ENCODE data around the gene COQ7.

The COQ7 gene

DNA sequence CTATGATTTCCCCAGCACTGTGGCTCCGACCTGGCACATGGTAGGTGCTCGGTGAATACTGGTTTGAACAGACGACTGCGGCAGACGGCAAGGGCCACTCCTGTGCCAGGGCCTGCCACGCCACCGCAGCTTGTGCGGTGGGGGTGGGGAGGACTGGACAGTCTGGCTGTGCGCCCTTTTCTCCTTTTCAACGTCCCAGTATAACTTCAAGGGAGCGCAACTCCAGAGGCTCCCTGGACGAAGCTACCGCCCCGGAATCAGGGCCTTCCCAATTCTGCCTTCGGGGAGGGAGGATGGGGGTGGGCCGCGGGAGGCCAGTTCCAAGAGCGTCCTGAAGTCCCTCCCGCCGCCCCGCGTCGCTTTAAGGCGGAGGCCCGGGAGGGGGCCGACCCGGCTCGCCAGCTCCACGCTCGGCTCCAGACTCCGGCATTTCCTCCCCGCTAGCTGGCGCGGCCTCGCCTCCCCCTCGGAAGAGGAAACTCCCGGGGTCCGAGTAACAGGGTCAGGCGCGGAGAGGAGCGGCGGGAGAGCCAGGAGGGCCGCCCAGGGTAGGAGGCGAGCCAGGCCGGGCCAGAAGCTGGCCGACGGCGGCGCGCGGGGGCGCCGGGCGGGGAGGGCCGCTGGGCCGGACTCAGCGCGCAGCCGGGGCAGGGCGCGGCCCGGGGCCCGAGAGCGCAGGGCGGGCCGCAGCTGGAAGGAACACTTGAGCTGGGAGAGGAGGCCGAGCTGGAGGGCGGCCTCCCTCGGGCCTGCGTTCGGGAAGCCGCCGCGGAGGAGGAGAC, 46.4 kb downstream of the COQ7 start, which contains the start of gene ITPRIPL2:
Gene ITPRIPL2 (plus strand): TSS at position 388 of the 782 bp plus-strand sequence. CDS start 498 bp downstream, outside the sequence.
- no peak for DNase-seq

DNA sequence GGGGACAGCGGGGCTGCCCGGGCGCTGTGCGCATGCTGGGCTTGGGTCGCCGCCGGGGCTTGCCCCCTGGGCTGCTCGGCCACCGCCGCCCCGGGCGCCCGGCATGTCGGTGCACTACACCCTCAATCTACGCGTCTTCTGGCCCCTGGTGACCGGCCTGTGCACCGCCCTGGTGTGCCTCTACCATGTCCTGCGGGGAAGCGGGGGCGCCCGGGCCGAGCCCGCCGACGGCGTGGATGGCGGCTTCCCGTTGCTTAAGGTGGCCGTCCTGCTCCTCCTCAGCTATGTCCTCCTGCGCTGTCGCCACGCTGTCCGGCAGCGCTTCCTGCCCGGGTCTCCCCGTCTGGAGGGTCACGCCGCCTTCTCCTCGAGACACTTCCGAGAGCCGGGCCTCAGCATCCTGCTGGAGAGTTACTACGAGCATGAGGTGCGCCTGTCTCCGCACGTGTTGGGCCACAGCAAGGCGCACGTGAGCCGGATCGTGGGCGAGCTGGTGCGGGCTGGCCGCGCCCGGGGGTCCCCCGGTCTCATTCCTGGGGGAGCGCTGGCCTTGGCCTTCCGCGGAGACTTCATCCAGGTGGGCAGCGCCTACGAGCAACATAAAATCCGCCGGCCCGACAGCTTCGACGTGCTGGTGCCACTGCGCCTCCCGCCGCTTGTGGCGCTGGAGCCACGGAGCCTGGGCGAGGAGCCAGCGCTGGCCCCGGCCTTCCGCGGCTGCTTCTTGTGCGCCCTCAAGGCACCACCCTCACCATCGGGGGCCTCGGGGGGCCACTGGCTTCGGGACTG, 47.1 kb downstream of the COQ7 start:
- no peak for DNase-seq

DNA sequence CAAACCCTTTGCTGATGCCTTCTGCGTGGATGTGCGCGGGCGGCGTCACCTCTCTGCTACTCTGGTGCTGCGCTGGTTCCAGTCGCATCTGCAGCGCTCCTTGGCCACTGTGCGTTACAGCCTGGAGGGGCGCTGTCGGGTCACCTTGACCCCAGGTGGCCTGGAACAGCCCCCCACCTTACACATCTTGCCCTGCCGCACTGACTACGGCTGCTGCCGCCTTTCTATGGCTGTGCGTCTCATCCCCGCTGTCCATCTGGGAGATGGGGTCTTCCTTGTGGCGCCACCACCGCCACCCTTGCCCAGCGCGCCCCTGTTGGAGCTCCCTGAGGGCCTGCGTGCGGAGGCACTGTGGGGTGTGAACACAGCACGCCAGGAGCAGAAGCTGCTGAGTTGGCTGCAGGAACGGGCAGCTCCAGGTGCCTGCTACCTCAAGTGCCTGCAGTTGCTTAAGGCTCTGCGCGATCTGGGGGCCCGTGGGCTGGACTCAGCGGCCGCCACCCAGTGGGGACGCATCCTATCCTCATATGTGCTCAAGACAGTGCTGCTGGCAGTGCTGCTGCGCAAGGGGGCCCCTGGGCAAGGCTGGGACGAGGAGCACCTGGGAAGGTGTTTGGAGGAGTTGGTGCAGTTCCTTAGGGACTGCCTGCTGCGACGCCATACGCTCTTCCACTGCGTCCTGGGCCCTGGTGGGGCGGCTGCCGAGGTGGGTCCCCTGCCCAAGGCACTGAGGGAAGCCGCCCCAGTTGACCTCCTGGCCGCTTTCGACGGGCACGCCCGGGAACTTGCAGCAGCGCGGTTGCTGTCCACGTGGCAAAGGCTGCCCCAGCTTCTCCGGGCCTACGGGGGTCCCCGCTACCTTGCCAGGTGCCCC, 48.0 kb downstream of the COQ7 start:
- no peak for DNase-seq

DNA sequence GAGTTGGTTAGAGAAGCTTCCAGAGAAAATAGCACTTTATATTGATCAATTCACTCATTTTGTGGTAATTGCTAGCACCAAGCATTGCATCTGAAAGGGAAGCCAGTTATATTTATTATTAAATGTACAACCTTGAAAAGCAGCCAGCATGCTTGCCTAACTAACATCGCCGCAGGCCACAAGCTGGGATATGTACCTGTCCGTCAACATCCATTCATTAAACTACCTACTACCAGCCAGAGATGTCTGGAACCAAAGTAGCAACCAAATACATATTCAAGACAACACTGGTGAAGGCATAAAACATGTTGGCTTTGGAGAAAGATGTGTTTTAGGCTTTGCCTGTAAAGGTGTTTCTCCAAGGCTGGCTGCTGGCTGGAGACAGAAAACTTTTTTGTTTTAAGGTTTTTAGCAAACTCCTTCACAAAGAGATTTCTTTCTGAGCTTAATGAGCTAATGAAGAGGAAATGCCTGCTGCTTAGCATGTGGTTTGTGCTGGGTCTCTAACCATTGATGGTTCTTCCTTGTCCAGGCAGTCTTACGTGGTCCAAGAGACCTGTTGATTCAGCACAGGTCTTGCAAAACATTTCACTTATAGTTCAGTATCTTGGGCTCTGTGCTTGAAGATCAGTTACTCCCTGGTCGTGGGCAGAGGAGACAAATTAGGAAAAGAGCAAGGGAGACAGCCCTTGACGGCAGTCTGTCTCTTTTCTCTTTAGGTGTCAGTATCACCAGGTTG, 49.5 kb downstream of the COQ7 start:
- DNase-seq: no peak

- no peak for DNase-seq
Measured at GRCh38 chr16:19118938-19119431, 51.6 kb downstream of the COQ7 start.

DNA sequence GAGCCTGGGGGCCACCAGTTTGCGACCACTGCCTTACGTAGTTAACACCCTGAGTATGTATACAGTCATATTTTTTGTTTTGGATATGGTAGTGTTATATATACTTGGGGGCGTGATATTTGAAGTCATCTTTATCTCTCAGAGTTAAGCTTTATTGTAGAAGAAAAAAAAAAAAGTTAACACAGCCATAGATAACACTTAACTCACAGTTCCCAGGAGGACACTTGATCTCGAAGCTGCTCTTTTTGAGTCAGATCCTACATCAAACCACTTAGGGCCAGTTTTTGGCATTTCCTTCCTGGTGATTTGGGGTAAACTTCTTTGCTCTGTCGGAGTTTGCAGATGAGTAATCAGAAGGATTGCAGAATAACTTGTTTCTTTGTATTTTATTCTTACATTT, 52.1 kb downstream of the COQ7 start:
- DNase-seq: no peak

DNA sequence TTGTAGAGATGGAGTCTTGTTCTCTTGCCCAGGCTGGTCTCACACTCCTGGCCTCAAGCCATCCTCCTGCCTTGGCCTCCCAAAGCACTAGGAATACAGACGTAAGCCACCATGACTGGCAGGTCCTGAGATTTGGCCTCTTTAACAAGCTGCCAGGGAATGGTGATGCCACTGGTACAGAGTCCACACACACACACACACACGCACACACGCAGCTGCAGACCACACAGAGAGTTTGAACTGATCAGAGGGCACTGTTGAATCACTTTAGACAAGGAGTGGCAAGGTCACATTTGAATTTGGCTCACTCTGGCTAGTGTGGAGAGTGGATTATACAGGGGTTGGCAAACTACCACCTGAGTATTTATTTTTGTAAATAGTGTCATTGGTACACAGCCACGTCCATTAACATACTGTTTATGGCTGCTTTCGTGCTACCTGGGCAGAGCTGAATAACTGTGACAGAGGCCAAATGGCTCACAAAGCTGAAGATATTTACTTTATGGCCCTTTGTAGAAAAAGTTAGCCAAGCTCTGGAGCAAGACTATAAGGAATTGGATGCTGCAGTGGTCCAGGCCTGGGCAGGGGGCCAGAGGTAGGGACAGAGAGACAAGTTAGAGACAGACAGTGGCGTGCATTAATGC, 56.2 kb downstream of the COQ7 start:
- DNase-seq: no peak

- no peak for DNase-seq
Measured at GRCh38 chr16:19126300-19126699, 58.9 kb downstream of the COQ7 start.

DNA sequence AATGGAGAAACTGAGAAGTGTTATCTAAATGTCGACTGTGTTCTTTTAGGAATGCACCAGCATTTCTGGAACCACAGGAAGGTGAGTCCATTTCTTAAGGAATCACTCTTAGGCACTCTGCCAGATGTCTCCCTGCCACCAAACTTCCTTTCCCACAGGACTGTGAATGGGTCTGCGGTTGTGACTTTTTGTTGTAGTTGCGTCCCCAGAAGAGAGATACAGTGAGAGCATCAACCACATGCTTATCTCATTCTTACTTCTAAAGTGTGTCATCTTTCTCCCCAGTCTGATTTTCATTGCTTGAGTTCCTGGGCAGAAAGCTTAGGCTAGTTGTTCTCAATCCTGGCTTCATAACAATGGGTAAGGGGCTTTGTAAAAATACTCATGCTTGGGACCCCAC, 59.8 kb downstream of the COQ7 start:
- DNase-seq: no peak

DNA sequence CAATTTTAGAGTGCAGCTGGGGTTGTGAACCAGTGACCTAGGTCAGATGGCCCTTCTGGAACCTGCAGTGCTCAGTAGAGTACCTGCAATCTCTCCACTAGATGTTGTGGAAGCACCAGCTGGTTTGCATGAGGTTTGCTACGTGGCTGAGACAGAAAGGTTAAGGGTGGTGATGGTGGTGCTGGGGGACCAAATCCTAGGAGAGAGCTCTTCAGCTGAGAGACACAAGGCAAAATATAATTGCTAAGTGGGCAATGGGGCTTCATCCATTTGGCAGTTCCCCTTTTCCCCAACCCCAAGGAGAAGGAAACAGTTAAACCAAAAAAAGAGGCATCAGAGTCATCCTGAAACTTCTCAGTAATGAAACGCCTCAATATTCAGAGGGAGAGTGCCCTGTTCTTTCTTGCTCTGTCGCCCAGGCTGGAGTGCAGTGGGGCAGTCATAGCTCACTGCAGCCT, 60.3 kb downstream of the COQ7 start:
- no peak for DNase-seq

DNA sequence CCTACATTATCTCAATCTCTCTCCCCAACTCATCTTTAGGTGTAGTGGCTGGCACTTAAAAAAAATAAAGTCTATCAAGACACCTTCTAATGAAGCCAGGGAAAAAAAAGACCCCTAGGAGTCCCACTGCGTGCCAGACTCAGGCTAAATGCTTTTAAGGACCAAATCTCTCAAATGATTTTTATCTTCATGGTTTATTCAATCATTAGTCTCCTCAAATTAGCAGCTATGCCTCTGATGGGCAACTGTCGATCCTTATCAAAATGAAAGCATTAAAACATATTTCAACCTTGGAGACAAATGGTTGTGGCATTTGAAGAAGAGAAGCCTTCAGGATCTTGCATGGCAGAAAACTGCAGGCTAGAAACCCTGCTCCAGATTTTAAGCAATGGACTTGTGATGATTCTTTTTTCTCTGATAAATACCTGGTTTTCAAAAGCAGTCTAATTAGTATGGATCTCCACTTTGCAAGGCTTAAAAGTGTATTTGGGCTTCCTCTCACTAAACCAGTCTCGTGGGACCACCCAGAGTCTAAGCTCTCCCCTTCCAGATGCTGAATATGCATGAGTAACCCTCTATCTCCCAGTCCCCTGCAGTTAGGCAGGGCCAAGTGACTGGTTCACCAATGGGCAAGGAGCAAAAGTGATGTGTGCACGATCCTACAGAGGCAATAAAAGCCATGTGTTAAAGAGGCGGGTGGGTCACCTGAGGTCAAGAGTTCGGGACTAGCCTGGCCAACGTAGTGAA, 61.2 kb downstream of the COQ7 start:
- DNase-seq: no peak
